Ishikawa (cell line): ENCODE measurements around the gene ISX.

ENCODE experiments used
- CEBPB ChIP-seq: IDR thresholded peaks from 2 replicates; pipeline ENCODE4 v1.6.1; 2012
- CREB1 ChIP-seq: IDR thresholded peaks from 2 replicates; pipeline ENCODE4 v1.6.1; 2012; ENCODE audit warnings: low read depth
- EGR1 ChIP-seq: IDR thresholded peaks from 2 replicates; pipeline ENCODE4 v1.6.1; 2012
- EP300 ChIP-seq: IDR thresholded peaks from 2 replicates; pipeline ENCODE4 v1.6.1; 2012; ENCODE audit warnings: borderline replicate concordance
- FOXM1 ChIP-seq: IDR thresholded peaks from 2 replicates; pipeline ENCODE4 v1.6.1; 2012; ENCODE audit warnings: low read depth, borderline replicate concordance
- NFIC ChIP-seq: IDR thresholded peaks from 2 replicates; pipeline ENCODE4 v1.6.1; 2012
- RAD21 ChIP-seq: IDR thresholded peaks from 2 replicates; pipeline ENCODE4 v1.6.1; 2012; ENCODE audit warnings: low read depth
- TAF1 ChIP-seq: IDR thresholded peaks from 2 replicates; pipeline ENCODE4 v1.6.1; 2012; ENCODE audit warnings: low read depth, mild to moderate bottlenecking
- TCF12 ChIP-seq: IDR thresholded peaks from 2 replicates; pipeline ENCODE4 v1.6.1; 2012; ENCODE audit warnings: low read depth
- TEAD4 ChIP-seq: IDR thresholded peaks from 2 replicates; pipeline ENCODE4 v1.6.1; 2012
- YY1 ChIP-seq: IDR thresholded peaks from 2 replicates; pipeline ENCODE4 v1.6.1; 2012; ENCODE audit warnings: low read depth
- ZBTB7A ChIP-seq: IDR thresholded peaks from 2 replicates; pipeline ENCODE4 v1.6.1; 2012; ENCODE audit warnings: low read depth
- TF ChIP-seq, protein P1 (sequence below): IDR thresholded peaks from 2 replicates; pipeline ENCODE4 v1.6.1; 2012
- TF ChIP-seq, protein P2 (sequence below): IDR thresholded peaks from 2 replicates; pipeline ENCODE4 v1.6.1; 2012
- TF ChIP-seq, protein P3 (sequence below): IDR thresholded peaks from 2 replicates; pipeline ENCODE4 v1.6.1; 2012; ENCODE audit warnings: low read depth, mild to moderate bottlenecking

ISX gene

DNA sequence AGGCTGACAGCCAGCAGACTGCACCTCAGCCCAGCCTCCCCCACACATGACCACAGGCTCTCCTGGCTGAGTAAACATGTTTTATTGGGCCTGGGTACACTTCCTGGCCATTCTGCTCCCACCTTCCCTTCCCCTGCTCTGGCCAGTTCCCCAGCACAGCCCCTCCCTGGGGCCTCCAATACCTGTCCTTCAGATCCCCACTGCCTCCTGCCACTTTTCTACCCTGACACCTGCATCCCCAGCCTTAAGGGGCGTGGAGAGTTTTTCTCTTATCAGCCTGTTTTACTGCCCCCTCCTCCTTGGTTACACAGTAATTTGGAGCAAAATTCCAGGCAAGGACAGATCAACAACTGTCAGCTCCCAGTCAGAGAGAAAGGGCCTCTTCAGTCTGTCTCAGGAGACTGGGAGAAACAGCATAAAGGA is at the start of gene ISX:
TSS of gene ISX (plus strand) at position 363 of the 423 bp plus-strand sequence. CDS start 930 bp downstream, outside the sequence.
- TF ChIP-seq, protein P1, sequence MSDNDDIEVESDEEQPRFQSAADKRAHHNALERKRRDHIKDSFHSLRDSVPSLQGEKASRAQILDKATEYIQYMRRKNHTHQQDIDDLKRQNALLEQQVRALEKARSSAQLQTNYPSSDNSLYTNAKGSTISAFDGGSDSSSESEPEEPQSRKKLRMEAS, result no peak
- TF ChIP-seq NFIC, result no peak
- TF ChIP-seq TAF1, result no peak
- no peak for TF ChIP-seq CREB1
- no peak for TF ChIP-seq EGR1
- no peak for TF ChIP-seq FOXM1

DNA sequence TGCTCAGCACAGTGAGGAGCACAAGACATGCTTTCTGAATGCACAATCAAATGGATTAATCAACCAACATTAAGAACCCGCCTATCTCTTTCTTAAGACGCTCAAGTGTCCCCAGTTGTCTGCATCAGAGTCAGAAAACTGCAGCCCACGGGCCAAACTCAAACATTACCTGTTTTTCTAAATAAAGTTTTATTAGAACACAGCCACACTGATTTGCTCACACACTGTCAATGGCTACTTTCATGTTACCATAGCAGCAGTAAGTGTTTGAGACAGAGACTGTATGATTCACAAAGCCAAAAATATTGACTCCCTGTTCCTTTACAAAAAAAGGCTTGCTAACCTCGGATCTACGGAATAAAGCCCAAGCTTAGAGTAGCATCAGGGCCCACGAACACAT is 49.0 kb upstream of the ISX start:
- TF ChIP-seq EP300, result no peak
- TF ChIP-seq FOXM1, result no peak
- TF ChIP-seq YY1, result no peak
- no peak for TF ChIP-seq RAD21
- no peak for TF ChIP-seq CREB1
- no peak for TF ChIP-seq TEAD4
- no peak for TF ChIP-seq TAF1
- no peak for TF ChIP-seq CEBPB
- TF ChIP-seq NFIC, result no peak
- no peak for TF ChIP-seq TCF12
- TF ChIP-seq, protein P1, result no peak

DNA sequence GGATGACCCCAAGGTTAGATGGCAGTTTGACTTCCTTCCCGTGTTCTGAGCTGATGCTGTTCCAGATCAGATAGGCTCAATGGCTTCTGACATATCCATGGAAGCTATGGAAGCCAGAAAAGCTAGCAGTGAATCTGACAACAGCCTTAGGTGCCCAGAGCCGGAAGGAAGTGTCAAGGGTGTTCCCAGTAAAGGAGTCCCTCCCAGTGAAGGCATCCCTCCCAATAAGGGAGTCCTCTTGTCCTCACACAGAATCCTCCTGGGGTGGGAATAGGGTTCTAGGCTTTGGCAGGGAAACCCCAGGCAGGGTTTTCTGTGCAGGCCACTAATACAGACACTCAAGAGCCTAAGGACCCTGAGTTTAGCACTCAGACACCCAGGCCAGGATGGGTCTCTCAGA is 47.0 kb upstream of the ISX start:
- TF ChIP-seq, protein P2, sequence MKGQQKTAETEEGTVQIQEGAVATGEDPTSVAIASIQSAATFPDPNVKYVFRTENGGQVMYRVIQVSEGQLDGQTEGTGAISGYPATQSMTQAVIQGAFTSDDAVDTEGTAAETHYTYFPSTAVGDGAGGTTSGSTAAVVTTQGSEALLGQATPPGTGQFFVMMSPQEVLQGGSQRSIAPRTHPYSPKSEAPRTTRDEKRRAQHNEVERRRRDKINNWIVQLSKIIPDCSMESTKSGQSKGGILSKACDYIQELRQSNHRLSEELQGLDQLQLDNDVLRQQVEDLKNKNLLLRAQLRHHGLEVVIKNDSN, result no peak
- TF ChIP-seq FOXM1, result no peak
- TF ChIP-seq NFIC, result no peak

DNA sequence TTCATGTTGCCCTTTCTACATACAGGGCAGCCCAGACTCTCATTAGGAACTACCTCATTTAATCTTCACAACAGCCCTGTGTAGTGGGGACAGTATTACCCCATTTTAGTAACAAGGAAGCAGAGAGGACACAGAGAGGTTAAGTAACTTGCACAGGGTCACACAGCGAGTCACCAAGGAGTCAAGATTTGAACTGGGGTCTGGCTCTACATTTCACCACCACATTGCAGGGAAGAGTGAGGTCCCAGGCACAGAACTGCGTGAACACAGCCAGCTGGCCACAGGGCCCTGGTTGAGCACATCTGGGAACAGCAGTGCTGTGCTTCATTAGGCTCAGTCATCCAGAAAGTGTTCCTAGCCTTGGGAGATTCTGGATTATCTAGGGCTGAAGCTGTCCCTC is 45.4 kb upstream of the ISX start:
- TF ChIP-seq RAD21 (no peak), ZBTB7A (no peak), CEBPB (no peak), TCF12 (no peak), YY1 (no peak), EP300 (no peak), FOXM1 (no peak), EGR1 (no peak), CREB1 (no peak), TEAD4 (no peak), NFIC (no peak), TAF1 (no peak)
- TF ChIP-seq, protein P2, result no peak
- TF ChIP-seq, protein P3, sequence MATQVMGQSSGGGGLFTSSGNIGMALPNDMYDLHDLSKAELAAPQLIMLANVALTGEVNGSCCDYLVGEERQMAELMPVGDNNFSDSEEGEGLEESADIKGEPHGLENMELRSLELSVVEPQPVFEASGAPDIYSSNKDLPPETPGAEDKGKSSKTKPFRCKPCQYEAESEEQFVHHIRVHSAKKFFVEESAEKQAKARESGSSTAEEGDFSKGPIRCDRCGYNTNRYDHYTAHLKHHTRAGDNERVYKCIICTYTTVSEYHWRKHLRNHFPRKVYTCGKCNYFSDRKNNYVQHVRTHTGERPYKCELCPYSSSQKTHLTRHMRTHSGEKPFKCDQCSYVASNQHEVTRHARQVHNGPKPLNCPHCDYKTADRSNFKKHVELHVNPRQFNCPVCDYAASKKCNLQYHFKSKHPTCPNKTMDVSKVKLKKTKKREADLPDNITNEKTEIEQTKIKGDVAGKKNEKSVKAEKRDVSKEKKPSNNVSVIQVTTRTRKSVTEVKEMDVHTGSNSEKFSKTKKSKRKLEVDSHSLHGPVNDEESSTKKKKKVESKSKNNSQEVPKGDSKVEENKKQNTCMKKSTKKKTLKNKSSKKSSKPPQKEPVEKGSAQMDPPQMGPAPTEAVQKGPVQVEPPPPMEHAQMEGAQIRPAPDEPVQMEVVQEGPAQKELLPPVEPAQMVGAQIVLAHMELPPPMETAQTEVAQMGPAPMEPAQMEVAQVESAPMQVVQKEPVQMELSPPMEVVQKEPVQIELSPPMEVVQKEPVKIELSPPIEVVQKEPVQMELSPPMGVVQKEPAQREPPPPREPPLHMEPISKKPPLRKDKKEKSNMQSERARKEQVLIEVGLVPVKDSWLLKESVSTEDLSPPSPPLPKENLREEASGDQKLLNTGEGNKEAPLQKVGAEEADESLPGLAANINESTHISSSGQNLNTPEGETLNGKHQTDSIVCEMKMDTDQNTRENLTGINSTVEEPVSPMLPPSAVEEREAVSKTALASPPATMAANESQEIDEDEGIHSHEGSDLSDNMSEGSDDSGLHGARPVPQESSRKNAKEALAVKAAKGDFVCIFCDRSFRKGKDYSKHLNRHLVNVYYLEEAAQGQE, result no peak
- TF ChIP-seq, protein P1, result no peak

DNA sequence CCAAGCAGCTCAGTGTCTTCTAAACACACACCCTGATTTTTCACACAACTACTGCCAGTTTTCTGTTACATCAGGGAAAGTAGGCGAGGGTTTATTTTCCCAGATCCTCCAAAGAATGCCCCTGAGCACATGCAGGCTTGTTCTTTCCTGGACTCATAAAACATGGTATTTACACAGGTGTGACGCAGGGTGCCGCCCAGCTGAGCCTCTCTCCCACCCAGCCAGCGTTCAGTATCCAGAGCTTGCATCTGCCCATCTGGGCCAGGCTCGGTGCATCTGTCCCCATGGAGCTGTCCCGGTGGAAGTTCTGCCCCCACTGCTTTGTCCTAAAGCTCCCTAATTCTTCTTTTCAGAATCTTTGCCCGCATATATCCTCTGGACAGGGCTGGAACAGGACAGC is 44.8 kb upstream of the ISX start:
- TF ChIP-seq EGR1 (no peak), NFIC (no peak), CEBPB (no peak), RAD21 (no peak), ZBTB7A (no peak), EP300 (no peak), TEAD4 (no peak), TCF12 (no peak), CREB1 (no peak), YY1 (no peak)
- TF ChIP-seq, protein P2, result no peak
- TF ChIP-seq, protein P3, result no peak

DNA sequence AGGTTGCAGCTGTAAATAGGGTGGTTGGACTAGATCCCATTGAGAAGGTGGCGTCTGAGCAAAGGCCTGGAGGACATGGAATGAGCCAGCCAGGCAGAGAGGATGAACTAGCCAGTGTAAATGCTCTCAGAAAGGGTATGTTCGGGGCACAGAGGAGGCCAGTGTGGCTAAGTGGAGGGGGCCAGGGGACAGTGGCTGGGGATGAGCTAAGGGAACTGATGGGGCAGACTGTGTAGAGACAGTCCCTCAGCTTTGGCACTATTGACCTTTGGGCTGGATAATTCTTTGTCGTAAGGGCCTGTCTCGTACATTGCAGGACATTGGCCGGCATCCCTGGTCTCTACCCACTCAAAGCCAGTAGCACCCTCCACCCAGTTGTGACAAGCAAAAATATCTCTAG is 43.7 kb upstream of the ISX start:
- TF ChIP-seq EP300 (no peak), FOXM1 (no peak), YY1 (no peak), TCF12 (no peak), TAF1 (no peak), ZBTB7A (no peak), EGR1 (no peak)
